HG02840 (cell line): Measurements from ENCODE around the gene IL20RB.
A peak's percentile ranks its signal among the peaks of the same experiment; 100 is the strongest.

ENCODE experiments used
- ATAC-seq: cut with Tn5 transposase; IDR thresholded peaks from one replicate; pipeline ENCODE4 v1.9.1; 2021; ENCODE audit warnings: mild to moderate bottlenecking, moderate library complexity, moderate number of reproducible peaks; ENCODE audit not compliant: unreplicated experiment, low FRiP score

Gene IL20RB

GRCh38 chr3:137024348-137024747 is 66.6 kb downstream of the IL20RB start:
- ATAC-seq, result no peak

DNA sequence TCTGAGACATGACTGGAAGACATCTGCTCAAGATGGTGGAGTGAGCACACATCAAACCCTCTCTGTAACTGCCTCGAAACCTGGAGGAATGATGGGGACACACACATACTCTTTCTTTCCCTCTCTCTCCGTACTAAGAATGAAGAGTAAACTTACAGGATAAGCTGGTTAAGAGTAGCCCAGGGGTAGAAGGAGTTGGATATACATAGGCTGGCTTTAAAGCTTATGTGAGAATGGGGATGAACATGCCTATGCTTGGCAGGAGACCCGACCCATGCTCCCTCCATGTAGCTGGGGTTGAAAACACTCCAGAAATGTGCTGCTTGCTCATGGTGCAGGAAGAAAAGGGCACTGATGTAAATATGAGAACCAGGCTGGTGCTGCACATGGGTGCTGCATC is 68.9 kb downstream of the IL20RB start:
- ATAC-seq, result no peak

- ATAC-seq, result peak; percentile 77
Measured at GRCh38 chr3:137032465-137033120, 74.8 kb downstream of the IL20RB start.

GRCh38 chr3:137035631-137036030 is 77.8 kb downstream of the IL20RB start:
- ATAC-seq, result no peak

GRCh38 chr3:137039570-137039969 is 81.8 kb downstream of the IL20RB start:
- no peak for ATAC-seq

DNA sequence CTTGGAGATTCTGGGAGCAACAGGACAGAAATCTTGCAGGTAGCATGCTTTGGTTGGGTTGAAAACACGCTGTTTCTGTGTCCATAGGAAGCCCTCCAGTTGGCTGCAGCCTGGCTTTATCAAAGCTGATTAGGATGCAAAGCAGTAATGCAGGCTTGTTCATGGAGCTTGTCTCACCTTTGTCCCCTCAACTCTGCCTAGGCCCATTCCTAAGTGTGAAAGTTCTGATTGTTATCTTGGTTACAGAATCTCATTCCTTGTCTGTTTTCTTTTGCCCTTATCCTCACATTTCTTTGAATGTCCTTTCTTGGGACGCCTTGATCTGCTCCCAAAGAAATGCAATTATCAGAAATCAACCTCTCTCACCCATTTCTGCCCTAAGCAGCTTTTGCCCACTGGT is 83.5 kb downstream of the IL20RB start:
- ATAC-seq, result no peak

- no peak for ATAC-seq
Measured at GRCh38 chr3:137041686-137042085, 83.9 kb downstream of the IL20RB start.

DNA sequence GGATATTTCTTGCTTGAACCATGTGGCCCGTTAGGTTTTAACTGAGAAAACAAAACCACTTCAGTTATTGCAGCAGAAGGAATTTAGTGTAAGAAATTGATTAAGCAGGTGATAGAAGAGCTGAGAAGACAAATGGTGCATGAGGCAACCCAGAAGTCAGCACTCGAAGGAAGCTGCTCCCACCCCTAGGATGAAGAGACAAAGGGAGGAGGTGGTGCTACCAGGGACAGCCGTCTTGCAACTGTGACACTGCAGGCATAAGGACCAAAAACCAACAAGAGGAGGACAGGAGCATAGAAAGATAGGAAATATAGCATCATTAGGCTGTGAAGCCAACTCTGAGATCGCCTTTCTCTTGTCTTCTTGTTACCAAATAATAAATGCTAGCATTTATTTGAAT is 89.0 kb downstream of the IL20RB start:
- no peak for ATAC-seq

DNA sequence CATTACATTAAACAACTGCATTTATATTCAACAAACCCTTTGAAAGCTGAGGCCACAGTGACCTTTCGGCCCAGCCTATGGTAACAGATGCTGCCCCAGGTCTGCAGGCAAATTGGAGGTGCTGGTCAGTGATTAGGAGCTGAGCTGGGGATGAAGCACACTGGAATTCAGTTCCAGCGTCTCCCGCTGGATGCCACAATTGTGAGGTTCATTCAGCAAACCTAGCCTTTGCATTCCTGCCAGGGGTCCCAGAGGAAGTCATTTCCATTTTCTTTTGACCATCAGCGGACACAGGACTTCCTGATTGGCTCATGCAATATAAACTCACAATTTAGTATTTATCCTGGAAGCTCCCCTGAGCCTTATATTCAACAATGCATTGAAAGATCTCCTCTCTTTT is 89.5 kb downstream of the IL20RB start:
- no peak for ATAC-seq

GRCh38 chr3:137050281-137050680 is 92.5 kb downstream of the IL20RB start:
- ATAC-seq, result no peak

- ATAC-seq, result no peak
Measured at GRCh38 chr3:137052298-137052697, 94.5 kb downstream of the IL20RB start.
